Measurements from ENCODE around the gene PCIF1.
"Not testable (repeated sequence)": the region's sequence is repeated elsewhere in the genome, so short reads cannot be mapped to it uniquely, and the experiment has no call there.

Gene PCIF1

GRCh38 chr20:45948261-45948733 lies 13.8 kb downstream of the PCIF1 start:
- DNase-seq = no peak

- no peak for DNase-seq
These were observed 14.5 kb downstream of the PCIF1 start for GRCh38 chr20:45948742-45949541.

GRCh38 chr20:45949542-45950329 lies 15.3 kb downstream of the PCIF1 start:
- DNase-seq = no peak

GRCh38 chr20:45950330-45950646 lies 15.8 kb downstream of the PCIF1 start:
- no peak for DNase-seq

- DNase-seq = no peak
These were observed 17.7 kb downstream of the PCIF1 start for GRCh38 chr20:45951925-45952834.

DNA sequence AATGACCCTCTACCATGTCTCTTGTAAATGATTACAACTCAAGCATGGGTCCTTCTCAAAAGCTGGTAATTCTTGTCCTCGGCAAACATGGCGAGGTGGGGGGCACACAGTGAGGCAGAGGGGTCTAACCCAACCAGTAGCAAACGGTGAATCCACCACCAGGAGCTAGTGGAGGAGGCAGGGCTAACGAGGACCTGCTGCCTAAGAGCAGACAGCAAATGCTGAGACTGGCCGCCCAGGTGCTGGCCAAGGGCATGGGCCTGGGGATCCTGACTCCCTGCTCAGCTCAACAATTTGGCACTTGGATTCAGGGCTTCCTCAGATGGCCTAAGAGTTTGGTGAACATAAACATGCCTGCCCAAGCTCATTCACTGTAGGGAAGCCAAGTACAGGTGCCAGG lies 18.4 kb downstream of the PCIF1 start:
- DNase-seq = no peak

DNA sequence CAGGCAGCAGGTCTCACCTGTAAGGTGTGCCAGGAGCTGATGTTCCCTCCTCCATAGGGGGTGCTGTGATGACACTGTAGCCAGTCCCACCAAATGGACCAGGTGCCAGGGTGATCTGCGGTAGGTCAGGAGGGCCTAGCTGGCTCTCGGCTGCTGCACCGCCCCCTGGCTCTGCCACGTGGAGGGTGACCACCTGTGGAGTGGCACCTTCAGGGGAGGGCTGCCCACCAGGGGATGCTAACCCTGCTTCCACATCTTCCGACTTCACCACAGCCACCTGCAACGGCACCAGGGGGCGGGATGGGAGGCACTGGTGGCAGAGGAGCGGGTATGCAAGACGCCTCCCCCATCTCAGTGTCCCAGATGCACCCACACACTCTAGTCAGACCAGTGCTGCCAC lies 19.2 kb downstream of the PCIF1 start:
- no peak for DNase-seq

GRCh38 chr20:45956326-45956725 lies 21.8 kb downstream of the PCIF1 start:
- not testable (repeated sequence) for DNase-seq

DNA sequence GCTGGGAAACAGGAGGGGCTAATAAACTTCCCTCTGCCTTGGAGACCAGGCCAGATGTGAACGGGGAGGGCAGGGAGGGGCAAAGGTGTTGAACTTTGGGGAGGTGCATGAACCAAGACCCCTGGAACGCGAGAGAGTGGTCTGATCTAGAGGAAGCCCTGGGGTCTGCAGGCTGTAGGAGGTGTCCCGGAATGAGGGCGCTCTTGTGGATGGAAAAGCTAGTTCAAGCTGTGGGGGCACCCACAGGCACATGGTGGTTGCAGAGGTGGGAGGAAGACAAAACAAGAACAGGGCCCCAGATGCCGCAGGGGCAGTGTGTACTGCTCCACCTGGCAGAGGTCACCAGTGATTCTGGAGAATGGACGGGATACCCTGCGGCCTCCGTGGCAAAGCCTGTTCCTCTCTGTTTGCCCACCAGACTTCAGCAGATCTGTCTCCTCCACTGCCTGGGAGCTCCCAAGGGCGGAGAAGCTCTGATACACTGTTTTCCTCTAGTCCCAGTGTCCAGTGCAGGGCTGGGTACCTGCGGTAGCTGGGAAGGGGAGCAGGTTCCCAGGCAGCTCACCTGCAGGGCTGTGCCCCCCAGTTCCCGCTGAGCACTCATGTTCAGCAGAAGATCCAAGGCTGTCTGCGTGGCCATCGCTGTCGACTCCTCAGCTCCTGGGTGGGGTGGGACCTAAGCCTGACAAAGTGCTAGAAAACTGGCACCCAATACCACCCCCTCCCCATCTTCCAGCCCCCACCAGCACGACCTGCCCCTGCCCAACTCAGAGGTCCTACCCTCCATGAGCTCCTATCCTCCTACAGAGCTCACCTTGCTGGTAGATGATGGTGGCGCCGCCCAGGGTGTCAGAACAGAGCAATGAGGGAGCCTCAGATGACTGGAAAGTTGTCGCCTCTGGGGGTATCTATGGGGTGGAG lies 22.8 kb downstream of the PCIF1 start:
- no peak for DNase-seq

GRCh38 chr20:45958593-45958992 lies 24.1 kb downstream of the PCIF1 start:
- no peak for DNase-seq

DNA sequence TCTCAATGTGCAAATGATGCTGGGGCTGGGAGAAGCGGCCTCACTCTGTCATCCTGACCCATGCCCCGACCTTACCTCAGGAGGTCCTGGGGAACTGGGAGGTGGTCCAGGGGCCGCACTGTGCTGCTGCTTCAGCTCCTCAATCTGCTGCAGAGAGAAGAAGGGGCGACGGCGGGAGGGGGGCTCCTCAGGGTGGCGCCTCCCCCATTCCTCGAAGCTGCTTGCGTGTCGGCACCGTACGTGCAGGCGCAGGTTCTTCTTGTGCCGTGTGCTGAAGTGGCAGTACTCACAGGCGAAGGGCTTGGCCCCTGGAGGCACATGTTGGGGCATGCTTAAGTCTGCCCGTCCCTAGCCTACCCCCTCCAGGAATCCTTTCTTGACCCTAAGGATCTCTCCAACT lies 24.6 kb downstream of the PCIF1 start:
- DNase-seq = no peak

GRCh38 chr20:45959956-45960630 lies 25.6 kb downstream of the PCIF1 start:
- DNase-seq = no peak

- DNase-seq = no peak
These were observed 27.7 kb downstream of the PCIF1 start for GRCh38 chr20:45962031-45962755.

DNA sequence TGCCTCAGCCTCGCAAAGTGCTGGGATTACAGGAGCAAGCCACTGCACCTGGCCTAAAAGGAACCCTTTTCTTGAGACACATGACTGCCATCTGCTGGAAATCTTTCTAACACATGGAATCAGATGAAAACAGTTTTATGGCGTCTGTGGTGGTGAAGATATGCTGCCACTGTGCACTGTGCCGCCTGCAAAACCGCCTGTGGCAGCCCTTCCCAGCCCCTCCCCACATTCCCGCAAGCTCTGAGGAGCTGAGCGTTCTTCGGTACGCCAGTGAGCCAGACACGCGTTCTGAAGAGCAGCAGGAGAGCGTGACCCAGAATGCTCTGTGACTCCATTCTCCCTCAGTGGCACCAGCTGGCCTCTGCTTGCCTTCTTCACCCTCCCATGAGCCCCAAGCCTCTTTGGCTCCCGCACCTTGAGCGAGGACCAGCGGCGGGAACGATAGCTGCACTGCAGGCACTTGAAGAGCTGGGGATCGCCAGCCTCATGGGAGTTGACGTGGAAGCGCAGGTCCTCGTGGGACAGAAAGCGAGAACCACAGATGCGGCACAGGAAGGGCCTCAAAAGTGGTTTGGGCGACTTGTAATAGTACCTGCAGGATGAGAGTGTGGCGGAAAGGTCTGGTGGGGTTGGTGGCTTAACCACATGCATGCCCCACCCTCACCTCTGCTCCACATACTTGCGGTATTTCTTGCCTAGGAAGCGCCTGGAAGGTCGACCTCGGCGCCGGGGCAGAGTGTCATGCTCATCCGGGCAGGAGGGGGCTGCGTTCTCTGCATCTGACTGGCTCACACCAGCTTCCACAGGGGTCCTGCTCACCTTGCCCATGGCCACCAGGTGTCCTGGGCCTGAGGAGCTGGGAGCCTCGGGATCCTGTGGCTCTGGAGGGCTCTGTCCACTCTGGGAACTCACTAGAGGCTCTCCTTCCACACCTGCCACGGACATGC lies 28.8 kb downstream of the PCIF1 start:
- DNase-seq = no peak

DNA sequence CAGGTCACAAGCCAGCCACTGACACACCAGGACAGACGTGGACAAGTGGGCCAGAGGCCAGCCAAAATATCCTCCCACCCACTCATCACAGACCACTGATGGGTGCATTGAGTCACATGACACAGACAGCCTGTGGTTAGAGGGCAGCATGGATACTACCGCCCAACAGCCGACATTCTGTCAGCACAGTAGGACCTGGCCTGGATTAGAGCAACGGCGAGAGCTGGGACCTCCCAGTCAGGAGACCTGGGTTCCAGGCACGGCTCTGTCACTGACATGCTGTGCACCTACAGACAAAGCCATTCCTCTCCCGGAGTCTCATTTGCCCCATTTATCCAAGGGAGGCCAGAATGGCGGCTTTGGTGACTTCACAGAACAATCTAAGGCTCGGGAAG lies 29.5 kb downstream of the PCIF1 start:
- DNase-seq = no peak

- no peak for DNase-seq
These were observed 30.9 kb downstream of the PCIF1 start for GRCh38 chr20:45965169-45966002.

- DNase-seq = no peak
These were observed 33.1 kb downstream of the PCIF1 start for GRCh38 chr20:45967551-45968080.

- DNase-seq = no peak
These were observed 33.7 kb downstream of the PCIF1 start for GRCh38 chr20:45968081-45968671.

Measured in effector CD4-positive, alpha-beta T cell (primary cell).